Retina (tissue), 1 donor: ENCODE results near the gene SDK2.
A peak's percentile ranks its signal among the peaks of the same experiment; 100 is the strongest.

Source experiments
- DNase-seq: peaks from one replicate; pipeline ENCODE4 v3.0.0-alpha.2; 2016

SDK2 gene

DNA sequence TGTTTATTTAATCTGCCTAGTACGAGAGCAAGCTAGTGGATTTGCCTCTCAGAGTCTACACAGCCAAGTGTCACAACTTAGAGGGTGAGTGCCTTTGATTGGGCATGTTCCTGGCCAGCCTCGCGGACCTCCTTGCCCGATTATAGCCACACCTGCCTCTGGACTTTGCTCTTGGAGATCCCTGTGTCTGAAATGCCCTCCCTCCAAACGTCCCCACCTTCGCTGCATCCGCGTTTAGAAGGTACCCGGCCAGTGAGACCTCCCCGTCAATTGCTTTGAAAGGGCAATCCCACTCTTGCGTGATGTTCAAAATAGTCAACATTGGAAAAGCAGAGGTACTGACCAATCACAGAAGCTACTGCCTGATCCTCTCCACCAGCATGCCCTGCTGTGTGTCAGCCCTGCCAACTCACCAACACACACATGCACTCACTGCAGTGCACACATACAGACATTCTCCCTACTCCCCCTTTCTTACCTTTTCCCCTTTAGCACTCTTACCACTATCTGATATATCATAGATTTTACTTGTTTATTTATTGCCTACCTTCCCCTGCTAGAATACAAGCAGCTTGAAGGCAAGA lies 6.5 kb upstream of the SDK2 start:
- no peak for DNase-seq

DNA sequence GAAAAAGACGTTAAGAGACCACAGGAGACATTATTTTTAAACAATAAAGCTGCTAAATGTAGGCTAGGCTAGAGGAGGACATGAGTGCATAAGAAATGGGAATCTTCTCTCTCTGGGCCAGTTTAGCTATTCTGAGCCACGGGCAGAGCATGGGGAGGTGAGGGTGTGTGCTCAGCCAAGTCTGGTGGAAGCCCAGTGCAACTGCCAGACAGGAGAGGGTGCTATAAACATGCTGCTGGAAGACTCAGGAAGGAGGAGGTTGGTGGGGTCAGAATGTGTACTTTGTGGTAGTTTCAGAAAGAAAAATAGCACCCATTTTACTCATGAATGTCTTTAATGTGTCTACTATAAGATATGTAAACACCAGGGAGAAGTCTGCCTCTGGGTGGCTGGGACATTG lies 5.9 kb upstream of the SDK2 start:
- DNase-seq, result no peak

- DNase-seq, result no peak
These were observed 4.7 kb upstream of the SDK2 start for GRCh38 chr17:73648974-73649373.

- no peak for DNase-seq
These were observed 4.2 kb upstream of the SDK2 start for GRCh38 chr17:73648543-73648820.

DNA sequence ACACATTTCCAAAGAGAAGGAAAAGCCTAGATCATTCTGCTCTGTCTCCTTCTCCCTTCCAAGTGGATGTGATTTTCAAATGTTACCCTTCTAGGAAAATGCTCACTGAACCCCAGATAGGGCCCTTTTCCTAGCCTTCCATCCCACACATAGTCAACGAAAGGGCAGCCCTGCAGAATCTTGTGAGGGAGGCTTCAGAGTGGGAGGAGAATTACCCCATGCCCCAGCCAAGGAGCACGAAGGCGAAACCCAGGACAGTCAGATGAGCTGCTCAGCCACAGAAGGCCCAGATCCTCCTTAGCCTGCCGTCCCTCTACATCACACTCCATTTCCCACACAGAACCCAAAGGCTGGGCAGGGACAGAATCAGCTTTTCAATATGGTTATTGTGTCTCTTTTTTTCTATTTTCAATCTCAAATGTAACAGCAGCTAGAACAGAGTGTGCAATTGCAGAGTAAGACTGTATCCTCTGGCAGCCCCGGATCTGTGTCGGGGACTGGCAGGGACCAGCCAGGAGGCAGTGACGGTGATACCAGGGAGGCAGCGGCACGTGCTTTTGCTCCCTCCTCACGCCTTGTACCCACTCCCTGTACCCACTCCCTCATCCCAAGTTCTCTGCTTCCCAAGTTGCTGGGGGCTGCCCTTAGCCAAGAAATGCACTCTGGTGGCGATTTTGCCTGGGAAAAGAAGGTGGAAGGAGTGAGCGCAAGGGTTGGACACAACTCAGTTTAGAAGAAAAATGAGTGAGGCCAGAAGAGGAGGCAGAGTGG lies 3.7 kb upstream of the SDK2 start:
- no peak for DNase-seq

GRCh38 chr17:73647301-73647695 lies 3.1 kb upstream of the SDK2 start:
- DNase-seq, result no peak

DNA sequence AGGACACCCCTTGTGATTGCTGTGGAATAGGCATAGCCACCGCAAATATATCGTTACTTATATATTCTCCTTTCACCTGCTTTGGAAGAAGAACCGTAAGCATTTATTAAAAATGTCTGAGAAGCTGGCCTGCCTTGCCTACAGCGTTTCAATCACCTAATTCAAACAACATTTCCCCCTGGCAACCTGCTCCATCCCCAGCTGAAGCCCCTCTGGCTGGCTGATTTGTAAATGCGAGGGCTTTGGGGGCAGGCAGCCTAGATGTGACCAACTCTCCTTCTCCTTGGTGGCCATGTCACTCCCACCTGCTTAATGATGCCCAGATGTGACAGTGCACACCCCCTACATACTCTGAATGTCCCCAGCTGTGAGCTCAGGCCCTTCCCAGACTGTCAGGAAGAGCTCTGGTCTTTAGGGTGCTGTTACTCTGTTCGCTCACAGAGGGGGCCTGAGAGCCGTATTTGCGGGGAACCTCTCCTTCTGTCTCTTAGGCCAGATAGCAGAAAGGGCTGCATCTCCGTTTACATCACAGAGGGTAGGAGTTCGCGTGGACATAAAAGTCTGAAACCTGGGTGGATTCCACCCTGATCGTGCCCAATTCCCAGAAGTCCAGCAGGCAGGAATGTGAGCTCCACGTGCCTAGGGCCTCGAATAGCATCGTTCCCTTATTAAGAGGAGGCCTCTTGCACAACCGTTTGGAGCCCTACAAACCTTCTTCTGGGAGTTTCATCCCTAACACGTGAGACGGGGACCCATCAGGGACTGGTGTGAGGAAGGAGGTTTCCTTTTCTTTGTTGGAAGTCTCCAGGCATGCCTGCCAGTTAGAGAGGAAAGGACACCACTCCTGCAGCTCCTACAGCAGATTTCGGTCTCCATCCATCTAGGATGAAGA lies 2.4 kb upstream of the SDK2 start:
- peak; percentile 74 for DNase-seq

DNA sequence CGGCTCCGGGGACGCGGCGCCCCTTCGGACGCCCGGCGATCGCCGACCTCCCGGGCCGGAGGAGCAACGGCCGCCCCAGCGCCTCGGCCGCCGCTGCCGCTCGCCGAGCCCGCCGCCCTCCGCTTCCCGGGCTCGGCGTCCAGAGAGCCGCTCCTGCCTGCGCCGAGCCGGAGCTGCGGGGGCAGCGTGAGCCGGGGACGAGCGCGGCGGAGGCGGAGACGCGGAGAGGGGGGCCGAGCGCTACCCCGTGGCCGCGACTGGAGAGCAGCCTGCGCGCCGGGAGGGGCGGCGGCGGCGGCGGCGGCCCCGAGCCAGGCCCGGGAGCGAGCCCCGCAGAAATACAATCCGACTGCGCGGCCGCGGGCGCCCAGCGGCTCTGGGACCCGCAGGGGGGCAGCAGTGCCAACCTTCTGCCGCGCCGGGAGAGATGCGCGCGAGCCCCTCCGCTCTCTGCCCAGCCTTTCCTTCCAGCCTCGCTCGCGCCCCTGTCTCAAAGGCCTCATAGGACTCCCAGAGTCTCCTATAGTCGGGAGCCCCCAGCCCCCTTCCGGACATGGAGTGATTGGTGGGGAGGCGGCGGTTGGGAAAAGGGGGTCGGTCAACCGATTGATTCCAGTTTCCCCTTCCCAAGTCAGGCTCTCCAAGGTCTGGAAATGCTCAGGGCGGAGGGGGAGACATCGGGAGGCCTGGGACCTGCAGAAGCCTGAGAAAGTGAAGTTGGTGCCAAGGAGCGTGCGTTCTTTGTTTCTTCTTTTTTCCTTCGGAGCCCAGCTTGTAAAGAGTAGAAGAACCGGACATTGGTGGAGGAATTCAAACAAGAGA lies 1.0 kb upstream of the SDK2 start:
- peak; percentile 88 for DNase-seq

- peak; percentile 52 for DNase-seq
These were observed 447 bp downstream of the SDK2 start for GRCh38 chr17:73643852-73644144.

GRCh38 chr17:73643001-73643851 lies 1.0 kb downstream of the SDK2 start:
- peak; percentile 88 for DNase-seq

DNA sequence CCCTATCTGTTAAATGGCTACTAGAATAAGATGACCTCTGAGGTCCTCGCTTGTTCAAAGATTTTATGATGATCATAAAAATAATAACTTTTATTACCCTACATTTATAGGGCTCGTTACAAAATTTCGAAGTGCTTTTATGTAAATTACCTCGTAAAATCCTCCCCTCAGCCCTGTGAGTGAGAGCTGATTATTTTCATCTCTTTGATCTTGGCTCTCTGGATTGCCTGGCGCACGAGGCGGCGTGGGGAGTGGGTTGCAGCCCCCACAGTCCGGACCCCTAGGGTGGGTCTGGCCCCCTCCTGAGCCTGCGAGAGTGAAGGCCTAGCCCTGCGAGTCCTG lies 1.6 kb downstream of the SDK2 start:
- DNase-seq, result no peak

GRCh38 chr17:73641826-73642600 lies 2.2 kb downstream of the SDK2 start:
- DNase-seq, result peak; percentile 73

DNA sequence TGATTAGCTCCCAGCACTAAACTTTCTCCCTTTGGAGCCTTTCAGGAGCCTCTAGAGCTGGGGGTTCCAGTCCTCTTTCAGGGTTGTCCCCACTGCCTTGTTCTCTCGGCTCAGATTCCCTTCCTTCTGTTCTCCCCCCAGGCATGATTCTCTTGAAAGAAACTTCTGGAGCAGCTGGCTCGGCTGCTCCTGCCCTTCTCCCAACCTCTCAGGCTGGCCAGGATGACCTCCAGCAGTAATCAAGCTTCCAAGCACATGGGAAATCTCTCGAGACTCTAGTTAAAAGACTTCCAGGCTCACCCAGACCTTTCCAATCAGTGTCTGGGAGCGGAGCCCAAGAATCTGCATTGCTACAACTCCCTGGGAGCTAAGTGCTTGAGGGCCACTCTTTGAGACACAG lies 3.6 kb downstream of the SDK2 start:
- DNase-seq, result no peak

DNA sequence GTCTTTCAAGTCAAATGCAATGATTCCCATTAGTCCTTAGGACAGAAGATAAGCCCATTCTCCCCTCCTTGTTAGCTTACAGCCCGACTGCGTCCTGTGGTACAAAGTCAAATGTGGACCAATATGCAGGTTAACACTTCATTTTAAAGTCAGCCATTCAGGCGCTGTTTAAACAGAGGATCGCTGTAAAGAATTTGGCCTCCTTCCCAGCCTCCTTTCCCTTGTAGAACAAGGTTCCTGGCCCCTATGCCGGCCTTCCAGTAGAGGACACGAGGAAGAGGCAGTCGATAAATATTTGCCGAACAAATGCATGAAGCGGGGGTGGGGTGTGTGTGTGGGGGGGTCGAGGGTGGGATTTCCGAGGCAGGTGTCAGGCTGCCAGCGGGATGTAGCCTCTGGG lies 4.3 kb downstream of the SDK2 start:
- DNase-seq, result no peak

DNA sequence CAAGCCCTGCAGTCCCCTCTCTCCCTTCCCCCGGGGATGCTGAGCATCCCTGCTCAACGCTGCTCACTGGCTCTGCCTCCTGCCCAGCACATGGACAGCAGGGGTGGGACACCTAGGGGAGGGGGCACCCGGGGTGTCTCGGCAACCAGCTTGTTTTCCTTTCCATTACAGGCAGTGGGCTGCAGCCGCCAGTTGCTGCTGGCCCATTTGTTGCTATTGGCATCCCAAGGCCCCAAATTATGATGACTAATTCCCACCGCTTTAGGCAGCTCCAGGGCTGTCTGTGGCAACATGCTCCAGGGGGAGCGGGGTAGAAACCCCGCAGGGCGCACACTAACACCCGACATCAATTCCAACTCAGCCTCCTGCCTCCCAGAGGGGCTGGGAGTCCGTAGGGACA lies 4.9 kb downstream of the SDK2 start:
- DNase-seq, result no peak

DNA sequence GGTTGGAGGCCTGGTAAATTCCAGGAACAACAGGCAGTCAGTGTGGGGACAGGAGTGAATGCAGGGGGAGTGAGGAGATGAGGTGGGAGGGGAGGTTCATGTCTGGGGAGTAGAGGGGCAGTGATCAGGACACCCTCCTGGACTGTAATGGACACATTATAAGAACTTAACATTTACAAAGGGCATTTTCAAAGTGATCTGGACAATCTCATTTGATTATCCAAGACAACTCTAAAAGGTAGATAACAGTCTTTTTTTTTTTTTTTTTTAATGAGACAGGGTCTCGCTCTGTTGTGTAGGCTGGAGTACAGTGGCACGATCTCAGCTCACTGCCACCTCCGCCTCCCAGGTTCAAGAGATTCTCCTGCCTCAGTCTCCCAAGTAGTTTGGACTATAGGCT lies 5.7 kb downstream of the SDK2 start:
- no peak for DNase-seq

DNA sequence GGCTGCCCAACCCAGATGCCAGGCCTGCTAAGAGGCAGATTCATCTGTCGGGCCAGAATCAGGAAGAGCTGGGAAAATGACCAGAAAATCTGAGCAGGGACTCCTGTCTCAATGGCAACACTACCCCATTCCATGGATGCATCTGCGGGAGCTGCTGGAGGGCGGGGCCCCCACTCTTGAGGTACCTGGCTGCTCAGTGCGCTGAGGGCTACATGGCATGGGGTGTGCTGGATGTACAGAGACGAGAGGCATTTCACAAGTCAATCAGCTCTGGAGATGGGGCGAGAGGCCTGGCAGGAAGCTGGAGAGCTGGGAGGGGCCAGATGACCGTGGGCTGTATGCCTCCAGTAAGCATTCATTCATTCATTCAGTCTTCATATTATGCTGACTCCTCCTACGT lies 6.4 kb downstream of the SDK2 start:
- no peak for DNase-seq

GRCh38 chr17:73635101-73635817 lies 9.0 kb downstream of the SDK2 start:
- DNase-seq, result peak; percentile 65

- DNase-seq, result no peak
These were observed 9.6 kb downstream of the SDK2 start for GRCh38 chr17:73634629-73635028.

- DNase-seq, result no peak
These were observed 10.5 kb downstream of the SDK2 start for GRCh38 chr17:73633736-73634135.

DNA sequence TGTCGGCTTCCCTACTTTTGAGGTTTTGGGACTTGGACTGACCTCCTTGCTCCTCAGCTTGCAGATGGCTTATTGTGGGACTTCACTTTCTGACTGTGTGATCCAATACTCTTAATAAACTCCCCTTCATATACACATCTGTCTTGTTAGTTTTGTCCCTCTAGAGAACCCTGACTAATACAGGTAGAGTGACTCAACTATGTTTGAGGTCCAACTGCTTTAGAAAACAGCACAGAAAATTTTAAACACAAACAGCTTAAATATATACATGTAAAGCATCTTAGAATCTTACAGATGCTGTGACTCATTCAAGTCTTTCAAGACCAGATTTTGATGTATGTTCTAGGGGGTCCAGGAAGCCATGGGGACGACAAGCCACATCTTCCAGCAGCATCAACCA lies 11.7 kb downstream of the SDK2 start:
- no peak for DNase-seq
